ENCODE measurements around the gene PRKRA. TPM values are rescaled to one million over a fixed set of nuclear protein-coding genes. Genes with fewer than 3 reads are reported as not detected.

The PRKRA gene
- total and polyA plus RNA-seq, 2 of the 13 experiments (the other 11 are each of a cell fraction or from before 2014, with no cell fraction given) = 53.1 to 74.7 TPM

- no peak overlapping the region for H3K9ac ChIP-seq (ENCODE audit: insufficient read depth, low read depth, low read length)
- intact Hi-C loops (cut with micrococcal nuclease; ENCODE audit: unreplicated experiment) (no loop called here), in situ Hi-C loops (cut with HindIII; ENCODE audit: extremely low pct_ligation_motif_present, low pct_unique_long_range_greater_than_20kb) (no loop called here)
- ChIA-PET CTCF (ENCODE audit: low intra/inter-chr PET ratio, low total read pairs) (no interaction called here), POLR2A (interaction anchor here (1.3 kb wide), 1 partner anchor 16 kb away, joined by 4 read pairs; the partner anchor contains the start of gene PLEKHA3)
- no peak overlapping the region for H3K27ac ChIP-seq (ENCODE audit: extremely low read length, insufficient read depth, low read length)
- H3K27me3 ChIP-seq (ENCODE audit: control insufficient read depth in 1 of 2, insufficient read depth in 2 of 2, low read length in 2 of 2) = no peaks in the 10 kb centered on the region
- 92% methylated on average over 4 of the region's 4 CpGs for WGBS (ENCODE audit: low lambda C conversion rate)
- H3K4me3 ChIP-seq (replicated peaks in 1 of 3; ENCODE audit: insufficient read depth in 1 of 3, low read depth in 2 of 3, low read length in 3 of 3) = no peak overlapping the region
- peaks cover 27 to 65% of the 10 kb centered on the region in 2 experiments for H3K36me3 ChIP-seq (replicated peaks in 1 of 2; ENCODE audit: control insufficient read depth in 1 of 2, insufficient read depth in 2 of 2, low read length in 2 of 2)
- H3K4me1 ChIP-seq (ENCODE audit: insufficient read depth, low read length) = no peaks in the 10 kb centered on the region
- no peak overlapping the region for H2AFZ ChIP-seq (ENCODE audit: low read length)
- FAIRE-seq (no peak), DNase-seq (ENCODE audit: low spot score) (no peak), ATAC-seq (no peak)
- BruUV-seq (replicated peaks) = no TSS peak
- no peaks in the 10 kb centered on the region for H3K9me3 ChIP-seq (ENCODE audit: low read length)
- no peaks in the 10 kb centered on the region for H4K20me1 ChIP-seq (ENCODE audit: insufficient read depth, low read length)
- no peak overlapping the region for H3K4me2 ChIP-seq (ENCODE audit: low read depth, low read length)
- TF ChIP-seq FOXO1 (CRISPR knock-in tag; IDR thresholded peaks at IDR 0.05) (no peak), ZNF10 (CRISPR knock-in tag; IDR thresholded peaks at IDR 0.05; ENCODE audit: borderline replicate concordance, low read depth) (no peak), ZNF83 (CRISPR knock-in tag; IDR thresholded peaks at IDR 0.05; ENCODE audit: borderline replicate concordance) (no peak), SAFB2 (CRISPR knock-in tag; IDR thresholded peaks at IDR 0.05; ENCODE audit: borderline replicate concordance, low read depth) (no peak), ZFP41 (CRISPR knock-in tag; IDR thresholded peaks at IDR 0.05; ENCODE audit: borderline replicate concordance) (no peak), SYNCRIP (IDR thresholded peaks at IDR 0.05; ENCODE audit: insufficient read depth, low read depth, low read length) (no peak), MTF2 (CRISPR knock-in tag; IDR thresholded peaks at IDR 0.05; ENCODE audit: borderline replicate concordance) (no peak), MEIS2 (CRISPR knock-in tag; IDR thresholded peaks at IDR 0.05) (no peak), GLI4 (CRISPR knock-in tag; IDR thresholded peaks at IDR 0.05; ENCODE audit: borderline replicate concordance) (no peak)
- no peaks in the 10 kb centered on the region for H3K79me2 ChIP-seq (ENCODE audit: insufficient read depth, low read length)
Observed at GRCh38 chr2:178496049-178496448, 45.1 kb upstream of the PRKRA start.

DNA sequence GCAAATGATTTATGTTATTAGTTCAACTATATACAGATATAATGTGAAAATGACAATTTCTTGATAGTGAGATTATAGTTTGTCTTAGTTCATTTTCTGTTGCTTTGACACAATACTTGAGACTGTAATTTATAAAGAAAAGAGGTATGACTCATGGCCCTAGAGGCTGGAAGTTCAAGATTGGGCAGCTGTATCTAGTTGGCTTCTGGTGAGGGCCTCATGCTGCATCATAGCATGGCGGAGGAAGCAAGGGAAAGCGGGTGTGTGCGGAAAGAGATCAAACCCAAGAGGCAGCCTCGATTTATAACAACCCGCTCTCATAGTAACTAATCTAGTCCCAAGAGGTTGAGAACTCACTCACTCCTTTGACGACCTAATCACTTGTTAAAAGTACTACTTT lies 40.6 kb upstream of the PRKRA start:
- in situ Hi-C loops (cut with HindIII; ENCODE audit: extremely low pct_ligation_motif_present, low pct_unique_long_range_greater_than_20kb) (no loop called here), intact Hi-C loops (cut with micrococcal nuclease; ENCODE audit: unreplicated experiment) (no loop called here)
- Histone ChIP-seq H3K79me2 (ENCODE audit: insufficient read depth, low read length) (no peaks in the 10 kb centered on the region), H3K9me3 (ENCODE audit: low read length) (no peaks in the 10 kb centered on the region), H3K27ac (ENCODE audit: extremely low read length, insufficient read depth, low read length) (no peak overlapping the region), H3K4me3 (replicated peaks in 1 of 3; ENCODE audit: insufficient read depth in 1 of 3, low read depth in 2 of 3, low read length in 3 of 3) (no peak overlapping the region), H3K4me2 (ENCODE audit: low read depth, low read length) (no peak overlapping the region), H3K27me3 (ENCODE audit: control insufficient read depth in 1 of 2, insufficient read depth in 2 of 2, low read length in 2 of 2) (no peaks in the 10 kb centered on the region), H2AFZ (ENCODE audit: low read length) (no peak overlapping the region), H3K9ac (ENCODE audit: insufficient read depth, low read depth, low read length) (no peak overlapping the region), H4K20me1 (ENCODE audit: insufficient read depth, low read length) (no peaks in the 10 kb centered on the region), H3K4me1 (ENCODE audit: insufficient read depth, low read length) (no peaks in the 10 kb centered on the region), H3K36me3 (replicated peaks in 1 of 2; ENCODE audit: control insufficient read depth in 1 of 2, insufficient read depth in 2 of 2, low read length in 2 of 2) (peaks cover 25 to 70% of the 10 kb centered on the region in 2 experiments)
- ChIA-PET POLR2A (interaction anchor here (2.2 kb wide), 1 partner anchor 41 kb away, joined by 5 read pairs; the partner anchor contains the start of genes PJVK and PRKRA), CTCF (ENCODE audit: low intra/inter-chr PET ratio, low total read pairs) (no interaction called here)
- WGBS (ENCODE audit: low lambda C conversion rate) = 85% methylated on average over 6 of the region's 6 CpGs
- no peak for ATAC-seq
- DNase-seq (ENCODE audit: low spot score) = no peak
- no peak for FAIRE-seq
- no TSS peak for BruUV-seq (replicated peaks)
- TF ChIP-seq ATM (IDR thresholded peaks at IDR 0.05; ENCODE audit: borderline replicate concordance) (no peak), ELF4 (CRISPR knock-in tag; IDR thresholded peaks at IDR 0.05; ENCODE audit: borderline replicate concordance) (no peak), TIGD3 (CRISPR knock-in tag; IDR thresholded peaks at IDR 0.05; ENCODE audit: borderline replicate concordance) (no peak), ZNF274 (CRISPR knock-in tag; IDR thresholded peaks at IDR 0.05) (no peak), NR2F1 (CRISPR knock-in tag; IDR thresholded peaks at IDR 0.05) (no peak)
